Natural killer cell (primary cell): Measurements from ENCODE around the gene EPHB2. TPM values are rescaled to one million over a fixed set of nuclear protein-coding genes. Genes with fewer than 3 reads are reported as not detected.

Experiments
- ATAC-seq, 3 donors: fragments of 150-1000 bp in 2 of 3; fragments of 200-7000 bp in 1 of 3; cut with Tn5 transposase; 1 replicate in 1 of 3; 2 replicates in 2 of 3; pipeline ENCODE4 v1.10.0; 2021; ENCODE audit warnings: mild to moderate bottlenecking in 2 of 3, moderate library complexity in 2 of 3
- DNase-seq, 2 donors: peaks; one replicate each; pipeline versions ENCODE4 v3.0.0 to v3.0.0-alpha.2; 2013 to 2021; ENCODE audit warnings: mixed read lengths in 1 of 2
- H3K27ac ChIP-seq: one replicate; pipeline ENCODE4 v1.5.1; 2013; ENCODE audit warnings: mild to moderate bottlenecking, low read length
- H3K27me3 ChIP-seq: one replicate; pipeline ENCODE4 v1.6.1; 2013; ENCODE audit warnings: low read length; ENCODE audit not compliant: control insufficient read depth, insufficient read depth
- H3K36me3 ChIP-seq: one replicate; pipeline ENCODE4 v1.6.1; 2013; ENCODE audit warnings: low read length; ENCODE audit not compliant: control insufficient read depth, insufficient read depth
- H3K4me1 ChIP-seq: one replicate; pipeline ENCODE4 v1.6.1; 2013; ENCODE audit warnings: low read length; ENCODE audit not compliant: control insufficient read depth, insufficient read depth
- H3K4me3 ChIP-seq: one replicate; pipeline ENCODE4 v1.5.1; 2013; ENCODE audit warnings: low read length
- H3K9me3 ChIP-seq: one replicate; pipeline ENCODE4 v1.6.1; 2013; ENCODE audit warnings: low read length; ENCODE audit not compliant: control insufficient read depth, insufficient read depth
- H3K27ac Mint-ChIP-seq, 2 donors: one replicate each; pipeline ENCODE4 v1.8.0; 2022; ENCODE audit warnings: mild to moderate bottlenecking in 2 of 2, mixed read lengths in 2 of 2, moderate library complexity in 1 of 2
- H3K27me3 Mint-ChIP-seq, 2 donors: one replicate each; pipeline ENCODE4 v1.8.0; 2022; ENCODE audit warnings: low read depth in 2 of 2, mixed read lengths in 2 of 2
- H3K36me3 Mint-ChIP-seq: one replicate; pipeline ENCODE4 v1.8.0; 2022; ENCODE audit warnings: mixed read lengths
- H3K4me1 Mint-ChIP-seq, 2 donors: one replicate each; pipeline ENCODE4 v1.8.0; 2022; ENCODE audit warnings: mixed read lengths in 2 of 2
- H3K4me3 Mint-ChIP-seq: one replicate; pipeline ENCODE4 v1.8.0; 2022; ENCODE audit warnings: mild to moderate bottlenecking, moderate library complexity, mixed read lengths
- H3K9me3 Mint-ChIP-seq, 2 donors: one replicate each; pipeline ENCODE4 v1.8.0; 2022; ENCODE audit warnings: mixed read lengths in 2 of 2
- WGBS: methylation state at CpG from one replicate; pipeline ENCODE4 v1.1.7; 2013; ENCODE audit warnings: missing lambda C conversion rate; ENCODE audit not compliant: insufficient coverage; 5-methylcytosine and 5-hydroxymethylcytosine counted together
- intact Hi-C: fragments of 100-400 bp; cut with micrococcal nuclease; formaldehyde crosslinking; loops from one replicate; pipeline ENCODE4 v1.14.2; 2022
- total RNA-seq, 4 donors: library from RNA; stranded (reverse); fragments of 120-200 nt in 1 of 4; gene quantifications; one replicate each; pipeline versions ENCODE4 v1.2.3 to v1.2.4, GENCODE V29; 2013 to 2022
- TF ChIP-seq, protein P1 (sequence below): fragments of 200-600 bp; IDR thresholded peaks from one replicate; pipeline ENCODE4 v1.8.0; 2022; ENCODE audit warnings: antibody characterized with exemption

The EPHB2 gene
- total RNA-seq, 3 donors from 2014 or later (not counting 1 experiment from before 2014, with no cell fraction given): 0.14 to 0.23 TPM; not detected in 1

DNA sequence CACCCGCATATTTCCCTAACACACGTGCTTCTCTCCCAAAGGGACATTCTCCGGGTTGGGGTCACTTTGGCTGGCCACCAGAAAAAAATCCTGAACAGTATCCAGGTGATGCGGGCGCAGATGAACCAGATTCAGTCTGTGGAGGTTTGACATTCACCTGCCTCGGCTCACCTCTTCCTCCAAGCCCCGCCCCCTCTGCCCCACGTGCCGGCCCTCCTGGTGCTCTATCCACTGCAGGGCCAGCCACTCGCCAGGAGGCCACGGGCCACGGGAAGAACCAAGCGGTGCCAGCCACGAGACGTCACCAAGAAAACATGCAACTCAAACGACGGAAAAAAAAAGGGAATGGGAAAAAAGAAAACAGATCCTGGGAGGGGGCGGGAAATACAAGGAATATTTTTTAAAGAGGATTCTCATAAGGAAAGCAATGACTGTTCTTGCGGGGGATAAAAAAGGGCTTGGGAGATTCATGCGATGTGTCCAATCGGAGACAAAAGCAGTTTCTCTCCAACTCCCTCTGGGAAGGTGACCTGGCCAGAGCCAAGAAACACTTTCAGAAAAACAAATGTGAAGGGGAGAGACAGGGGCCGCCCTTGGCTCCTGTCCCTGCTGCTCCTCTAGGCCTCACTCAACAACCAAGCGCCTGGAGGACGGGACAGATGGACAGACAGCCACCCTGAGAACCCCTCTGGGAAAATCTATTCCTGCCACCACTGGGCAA, 202.9 kb downstream of the EPHB2 start:
- Histone ChIP-seq H3K4me1 (no peaks in the 10 kb centered on the region), H3K9me3 (no peaks in the 10 kb centered on the region), H3K36me3 (no peaks in the 10 kb centered on the region), H3K27me3 (no peaks in the 10 kb centered on the region), H3K27ac (no peak overlapping the region), H3K4me3 (no peak overlapping the region)
- WGBS: 85% methylated on average over 24 of the region's 24 CpGs
- Mint-ChIP-seq H3K4me3 (no peak overlapping the region), H3K4me1 (no peaks in the 10 kb centered on the region), H3K27me3 (peaks cover 6 to 9% of the 10 kb centered on the region in 2 donors), H3K36me3 (no peaks in the 10 kb centered on the region), H3K27ac (no peak overlapping the region), H3K9me3 (no peaks in the 10 kb centered on the region)
- DNase-seq (no peak), ATAC-seq (no peak)
- intact Hi-C loops: no loop called here
- TF ChIP-seq, protein P1, sequence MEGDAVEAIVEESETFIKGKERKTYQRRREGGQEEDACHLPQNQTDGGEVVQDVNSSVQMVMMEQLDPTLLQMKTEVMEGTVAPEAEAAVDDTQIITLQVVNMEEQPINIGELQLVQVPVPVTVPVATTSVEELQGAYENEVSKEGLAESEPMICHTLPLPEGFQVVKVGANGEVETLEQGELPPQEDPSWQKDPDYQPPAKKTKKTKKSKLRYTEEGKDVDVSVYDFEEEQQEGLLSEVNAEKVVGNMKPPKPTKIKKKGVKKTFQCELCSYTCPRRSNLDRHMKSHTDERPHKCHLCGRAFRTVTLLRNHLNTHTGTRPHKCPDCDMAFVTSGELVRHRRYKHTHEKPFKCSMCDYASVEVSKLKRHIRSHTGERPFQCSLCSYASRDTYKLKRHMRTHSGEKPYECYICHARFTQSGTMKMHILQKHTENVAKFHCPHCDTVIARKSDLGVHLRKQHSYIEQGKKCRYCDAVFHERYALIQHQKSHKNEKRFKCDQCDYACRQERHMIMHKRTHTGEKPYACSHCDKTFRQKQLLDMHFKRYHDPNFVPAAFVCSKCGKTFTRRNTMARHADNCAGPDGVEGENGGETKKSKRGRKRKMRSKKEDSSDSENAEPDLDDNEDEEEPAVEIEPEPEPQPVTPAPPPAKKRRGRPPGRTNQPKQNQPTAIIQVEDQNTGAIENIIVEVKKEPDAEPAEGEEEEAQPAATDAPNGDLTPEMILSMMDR: no peak

DNA sequence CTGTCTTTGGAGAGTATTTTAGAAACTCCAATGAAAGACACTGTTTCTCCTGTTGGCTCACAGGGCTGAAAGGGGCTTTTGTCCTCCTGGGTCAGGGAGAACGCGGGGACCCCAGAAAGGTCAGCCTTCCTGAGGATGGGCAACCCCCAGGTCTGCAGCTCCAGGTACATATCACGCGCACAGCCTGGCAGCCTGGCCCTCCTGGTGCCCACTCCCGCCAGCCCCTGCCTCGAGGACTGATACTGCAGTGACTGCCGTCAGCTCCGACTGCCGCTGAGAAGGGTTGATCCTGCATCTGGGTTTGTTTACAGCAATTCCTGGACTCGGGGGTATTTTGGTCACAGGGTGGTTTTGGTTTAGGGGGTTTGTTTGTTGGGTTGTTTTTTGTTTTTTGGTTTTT, 203.5 kb downstream of the EPHB2 start:
- Mint-ChIP-seq H3K4me1 (no peaks in the 10 kb centered on the region), H3K4me3 (no peak overlapping the region), H3K9me3 (no peaks in the 10 kb centered on the region), H3K27ac (no peak overlapping the region), H3K27me3 (peaks cover 6 to 9% of the 10 kb centered on the region in 2 donors), H3K36me3 (no peaks in the 10 kb centered on the region)
- intact Hi-C loops: no loop called here
- Histone ChIP-seq H3K4me3 (no peak overlapping the region), H3K27ac (no peak overlapping the region), H3K36me3 (no peaks in the 10 kb centered on the region), H3K4me1 (no peaks in the 10 kb centered on the region), H3K9me3 (no peaks in the 10 kb centered on the region), H3K27me3 (no peaks in the 10 kb centered on the region)
- 86% methylated on average over 10 of the region's 10 CpGs for WGBS
- DNase-seq: no peak
- ATAC-seq: no peak
- TF ChIP-seq, protein P1: no peak

DNA sequence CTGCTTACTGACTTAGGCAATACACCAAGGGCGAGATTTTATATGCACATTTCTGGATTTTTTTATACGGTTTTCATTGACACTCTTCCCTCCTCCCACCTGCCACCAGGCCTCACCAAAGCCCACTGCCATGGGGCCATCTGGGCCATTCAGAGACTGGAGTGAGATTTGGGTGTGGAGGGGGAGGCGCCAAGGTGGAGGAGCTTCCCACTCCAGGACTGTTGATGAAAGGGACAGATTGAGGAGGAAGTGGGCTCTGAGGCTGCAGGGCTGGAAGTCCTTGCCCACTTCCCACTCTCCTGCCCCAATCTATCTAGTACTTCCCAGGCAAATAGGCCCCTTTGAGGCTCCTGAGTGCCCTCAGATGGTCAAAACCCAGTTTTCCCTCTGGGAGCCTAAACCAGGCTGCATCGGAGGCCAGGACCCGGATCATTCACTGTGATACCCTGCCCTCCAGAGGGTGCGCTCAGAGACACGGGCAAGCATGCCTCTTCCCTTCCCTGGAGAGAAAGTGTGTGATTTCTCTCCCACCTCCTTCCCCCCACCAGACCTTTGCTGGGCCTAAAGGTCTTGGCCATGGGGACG, 204.1 kb downstream of the EPHB2 start:
- Histone ChIP-seq H3K4me3 (no peak overlapping the region), H3K27ac (no peak overlapping the region), H3K27me3 (no peaks in the 10 kb centered on the region), H3K9me3 (no peaks in the 10 kb centered on the region), H3K36me3 (no peaks in the 10 kb centered on the region), H3K4me1 (no peaks in the 10 kb centered on the region)
- peaks cover 6 to 9% of the 10 kb centered on the region in 2 donors for H3K27me3 Mint-ChIP-seq
- no peak overlapping the region for H3K4me3 Mint-ChIP-seq
- no peak for DNase-seq
- H3K4me1 Mint-ChIP-seq: no peaks in the 10 kb centered on the region
- intact Hi-C loops: no loop called here
- H3K9me3 Mint-ChIP-seq: no peaks in the 10 kb centered on the region
- no peaks in the 10 kb centered on the region for H3K36me3 Mint-ChIP-seq
- TF ChIP-seq, protein P1: no peak
- H3K27ac Mint-ChIP-seq: no peak overlapping the region
- no peak for ATAC-seq
- WGBS: 78% methylated on average over 8 of the region's 8 CpGs
